UCSD-AML1 (cell line): Measurements from ENCODE around the gene EEIG1.

Experiments
- DNase-seq: peaks from one replicate; lab custom pipeline; 2025; ENCODE audit not compliant: unreplicated experiment; lab: John Stamatoyannopoulos, UW

Gene EEIG1

GRCh38 chr9:127975376-127976315, 5.1 kb downstream of the EEIG1 start:
- no peak for DNase-seq

GRCh38 chr9:127974769-127975261, 6.0 kb downstream of the EEIG1 start:
- DNase-seq, result no peak

GRCh38 chr9:127974001-127974768, 6.6 kb downstream of the EEIG1 start:
- no peak for DNase-seq

GRCh38 chr9:127973169-127974000, 7.4 kb downstream of the EEIG1 start:
- no peak for DNase-seq

- no peak for DNase-seq
These were observed 8.4 kb downstream of the EEIG1 start for GRCh38 chr9:127972236-127972871.

- no peak for DNase-seq
These were observed 9.2 kb downstream of the EEIG1 start for GRCh38 chr9:127971357-127972235.

GRCh38 chr9:127970401-127971313, 10.1 kb downstream of the EEIG1 start:
- DNase-seq, result no peak

GRCh38 chr9:127968700-127969383, 11.9 kb downstream of the EEIG1 start:
- DNase-seq, result no peak

- DNase-seq, result no peak
These were observed 12.7 kb downstream of the EEIG1 start for GRCh38 chr9:127968042-127968441.

GRCh38 chr9:127967151-127967809, 13.5 kb downstream of the EEIG1 start:
- no peak for DNase-seq

- no peak for DNase-seq
These were observed 14.2 kb downstream of the EEIG1 start for GRCh38 chr9:127966416-127967150.

- no peak for DNase-seq
These were observed 14.8 kb downstream of the EEIG1 start for GRCh38 chr9:127965953-127966352.

GRCh38 chr9:127963359-127964064, 17.3 kb downstream of the EEIG1 start:
- DNase-seq, result no peak

GRCh38 chr9:127963041-127963358, 17.8 kb downstream of the EEIG1 start:
- DNase-seq, result no peak

- DNase-seq, result no peak
These were observed 18.5 kb downstream of the EEIG1 start for GRCh38 chr9:127962278-127962677.

GRCh38 chr9:127961613-127962155, 19.1 kb downstream of the EEIG1 start:
- no peak for DNase-seq
